GM12878 (cell line): ENCODE measurements around the gene IQGAP2. TPM values are rescaled to one million over a fixed set of nuclear protein-coding genes. Genes with fewer than 3 reads are reported as not detected.

Source experiments
- ESRRA ChIP-seq: IDR thresholded peaks from 2 replicates; pipeline ENCODE4 v1.6.1; 2012; ENCODE audit warnings: mild to moderate bottlenecking, low read length, improper control_type of control experiment
- EZH2 ChIP-seq: IDR thresholded peaks from 2 replicates; pipeline ENCODE4 v1.6.1; 2012; ENCODE audit warnings: low read depth, mild to moderate bottlenecking, control low read depth, inconsistent platforms, low read length, borderline replicate concordance; ENCODE audit not compliant: control insufficient read depth
- HDAC6 ChIP-seq: fragments of 200-600 bp; sonication (generic); IDR thresholded peaks from one replicate; pipeline ENCODE4 v1.8.0; 2017; ENCODE audit warnings: antibody characterized with exemption; ENCODE audit not compliant: unreplicated experiment
- IKZF2 ChIP-seq, 2 experiments: fragments of 450-650 bp; IDR thresholded peaks; 2 replicates each; pipeline ENCODE4 v1.6.1; 2017; ENCODE audit warnings: mild to moderate bottlenecking in 2 of 2, moderate library complexity in 2 of 2
- KLF5 ChIP-seq: fragments of 450-650 bp; IDR thresholded peaks from 2 replicates; pipeline ENCODE4 v1.6.1; 2014; ENCODE audit warnings: mild to moderate bottlenecking; ENCODE audit not compliant: partially characterized antibody
- MEF2A ChIP-seq: IDR thresholded peaks from 2 replicates; pipeline ENCODE4 v1.6.1; 2011; ENCODE audit warnings: low read depth, mild to moderate bottlenecking, low read length, moderate library complexity; ENCODE audit not compliant: insufficient read depth
- MYB ChIP-seq: fragments of 150-350 bp; IDR thresholded peaks from 2 replicates; pipeline ENCODE4 v1.6.1; 2014; ENCODE audit warnings: mild to moderate bottlenecking, low read depth, low read length, borderline replicate concordance
- PAX5 ChIP-seq: IDR thresholded peaks from 2 replicates; pipeline ENCODE4 v1.6.1; 2011; ENCODE audit warnings: low read depth, low read length, borderline replicate concordance
- PAX8 ChIP-seq: fragments of 450-650 bp; IDR thresholded peaks from 2 replicates; pipeline ENCODE4 v1.6.1; 2017; ENCODE audit warnings: mild to moderate bottlenecking, moderate library complexity
- POLR2A ChIP-seq: IDR thresholded peaks from 2 replicates; pipeline ENCODE4 v1.6.1; 2011; ENCODE audit warnings: low read depth, mild to moderate bottlenecking, low read length
- RB1 ChIP-seq: fragments of 450-650 bp; formaldehyde crosslinking; IDR thresholded peaks from 2 replicates; pipeline ENCODE4 v1.6.1; 2017; ENCODE audit warnings: mild to moderate bottlenecking, borderline replicate concordance
- RUNX3 ChIP-seq: IDR thresholded peaks from 2 replicates; pipeline ENCODE4 v1.6.1; 2012; ENCODE audit warnings: low read length, inconsistent platforms
- SMAD1 ChIP-seq: fragments of 450-650 bp; IDR thresholded peaks from 2 replicates; pipeline ENCODE4 v1.6.1; 2018; ENCODE audit warnings: mild to moderate bottlenecking, low read depth; ENCODE audit not compliant: partially characterized antibody
- polyA plus RNA-seq, 11 experiments: library from polyadenylated mRNA; depleted of rRNA in 4 of 11; unstranded in 6 of 11; stranded (reverse) in 5 of 11; fragments of >200 nt; fragmentation: Nextera tagmentation in 4 of 11; fragmentation: Illumina TruSeq in 1 of 11; extraction: Ambion mirVana in 4 of 11; extraction: Trizol in 1 of 11; gene quantifications; 1 replicate in 1 of 11; 2 replicates in 10 of 11; pipeline versions ENCODE4 v1.2.1 to v1.2.3, GENCODE V29; 2011 to 2016; ENCODE audit warnings: inconsistent platforms in 2 of 11, missing spikeins in 2 of 11, low read depth in 1 of 11
- total RNA-seq, 4 experiments: library from RNA; depleted of rRNA in 3 of 4; stranded (reverse); fragments of >200 nt in 3 of 4; fragmentation: Illumina TruSeq in 1 of 4; extraction: Trizol in 1 of 4; gene quantifications; 2 replicates each; pipeline versions ENCODE4 v1.2.1 to v1.2.3, GENCODE V29; 2013 to 2021
- TF ChIP-seq, protein P1 (sequence below): IDR thresholded peaks from 2 replicates; pipeline ENCODE4 v1.6.1; 2011; ENCODE audit warnings: borderline replicate concordance, low read depth, mild to moderate bottlenecking, moderate library complexity, low read length; ENCODE audit not compliant: insufficient read depth, poor library complexity, severe bottlenecking
- TF ChIP-seq, protein P2 (sequence below): fragments of 150-350 bp; IDR thresholded peaks from 2 replicates; pipeline ENCODE4 v1.6.1; 2014; ENCODE audit warnings: mild to moderate bottlenecking, low read depth, low read length
- TF ChIP-seq, protein P3 (sequence below): fragments of 450-650 bp; IDR thresholded peaks from 2 replicates; pipeline ENCODE4 v1.6.1; 2017; ENCODE audit warnings: mild to moderate bottlenecking
- TF ChIP-seq, protein P4 (sequence below): IDR thresholded peaks from 2 replicates; pipeline ENCODE4 v1.6.1; 2011; ENCODE audit warnings: mild to moderate bottlenecking, low read depth, low read length, moderate library complexity; ENCODE audit not compliant: insufficient replicate concordance
- TF ChIP-seq, protein P5 (sequence below): fragments of 450-650 bp; IDR thresholded peaks from 2 replicates; pipeline ENCODE4 v1.6.1; 2017; ENCODE audit warnings: low read depth, mild to moderate bottlenecking, moderate library complexity
- TF ChIP-seq, protein P6 (sequence below): fragments of 450-650 bp; IDR thresholded peaks from 2 replicates; pipeline ENCODE4 v1.6.1; 2016; ENCODE audit warnings: mild to moderate bottlenecking

Gene IQGAP2
- total and polyA plus RNA-seq, 10 of the 15 experiments (the other 5 are each of a cell fraction or from before 2014, with no cell fraction given) = 14.5 to 41.4 (median 21.8) TPM

DNA sequence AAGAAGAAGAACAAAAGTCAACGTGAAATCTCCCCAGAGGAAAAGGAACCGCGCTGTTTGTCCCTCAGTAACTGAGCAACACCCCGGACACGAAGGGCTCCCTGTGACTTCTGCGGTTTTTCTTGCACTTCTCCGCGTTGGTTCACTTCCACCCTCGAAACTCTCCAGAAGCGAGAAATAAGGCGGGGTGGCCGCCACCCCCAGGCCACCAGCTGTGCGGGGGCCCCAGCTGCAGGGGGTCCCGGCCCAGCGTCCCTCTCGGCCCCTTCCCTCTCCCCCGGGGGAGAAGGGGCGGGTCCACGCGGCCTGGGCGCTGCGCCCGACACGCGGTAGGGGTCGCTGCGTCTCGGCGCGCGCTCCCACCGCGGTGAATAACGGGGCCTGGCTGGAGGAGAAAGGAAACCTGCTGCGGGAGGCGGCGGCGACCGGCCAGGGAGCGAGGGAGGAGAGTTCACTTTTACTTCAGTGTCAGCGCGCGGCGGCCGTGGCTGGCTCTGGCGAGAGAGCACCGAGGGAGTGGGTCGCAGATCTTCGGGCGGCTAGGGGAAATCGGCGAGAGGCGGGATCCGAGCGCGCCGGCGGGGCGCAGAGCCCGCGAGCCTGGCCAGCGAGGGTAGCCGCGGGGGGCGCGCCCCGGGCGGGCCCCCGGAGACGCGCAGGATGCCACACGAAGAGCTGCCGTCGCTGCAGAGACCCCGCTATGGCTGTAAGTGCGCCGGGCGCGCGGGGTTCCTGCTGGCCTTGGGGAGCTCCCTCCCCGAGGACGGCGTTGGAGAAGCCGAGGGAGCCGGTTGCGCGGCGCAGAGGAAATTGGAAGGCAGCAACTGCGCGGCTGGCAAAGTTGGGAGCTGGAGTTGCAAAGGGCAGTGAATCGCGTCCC, at the start of gene IQGAP2 (continued):
- TF ChIP-seq, protein P1, sequence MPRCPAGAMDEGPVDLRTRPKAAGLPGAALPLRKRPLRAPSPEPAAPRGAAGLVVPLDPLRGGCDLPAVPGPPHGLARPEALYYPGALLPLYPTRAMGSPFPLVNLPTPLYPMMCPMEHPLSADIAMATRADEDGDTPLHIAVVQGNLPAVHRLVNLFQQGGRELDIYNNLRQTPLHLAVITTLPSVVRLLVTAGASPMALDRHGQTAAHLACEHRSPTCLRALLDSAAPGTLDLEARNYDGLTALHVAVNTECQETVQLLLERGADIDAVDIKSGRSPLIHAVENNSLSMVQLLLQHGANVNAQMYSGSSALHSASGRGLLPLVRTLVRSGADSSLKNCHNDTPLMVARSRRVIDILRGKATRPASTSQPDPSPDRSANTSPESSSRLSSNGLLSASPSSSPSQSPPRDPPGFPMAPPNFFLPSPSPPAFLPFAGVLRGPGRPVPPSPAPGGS = peak; percentile 8
- TF ChIP-seq, protein P2, sequence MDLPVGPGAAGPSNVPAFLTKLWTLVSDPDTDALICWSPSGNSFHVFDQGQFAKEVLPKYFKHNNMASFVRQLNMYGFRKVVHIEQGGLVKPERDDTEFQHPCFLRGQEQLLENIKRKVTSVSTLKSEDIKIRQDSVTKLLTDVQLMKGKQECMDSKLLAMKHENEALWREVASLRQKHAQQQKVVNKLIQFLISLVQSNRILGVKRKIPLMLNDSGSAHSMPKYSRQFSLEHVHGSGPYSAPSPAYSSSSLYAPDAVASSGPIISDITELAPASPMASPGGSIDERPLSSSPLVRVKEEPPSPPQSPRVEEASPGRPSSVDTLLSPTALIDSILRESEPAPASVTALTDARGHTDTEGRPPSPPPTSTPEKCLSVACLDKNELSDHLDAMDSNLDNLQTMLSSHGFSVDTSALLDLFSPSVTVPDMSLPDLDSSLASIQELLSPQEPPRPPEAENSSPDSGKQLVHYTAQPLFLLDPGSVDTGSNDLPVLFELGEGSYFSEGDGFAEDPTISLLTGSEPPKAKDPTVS = no peak
- TF ChIP-seq ESRRA (no peak), PAX5 (peak; percentile 54; the same call in 1 of the 2 replicates), MEF2A (no peak), KLF5 (peak; percentile 86), POLR2A (peak; percentile 78), PAX8 (no peak), IKZF2 (IDR thresholded peaks at IDR 0.05) (peak; percentile 84 to 86), HDAC6 (peak; percentile 94), MYB (no peak), SMAD1 (no peak), RUNX3 (peak; percentile 90), RB1 (peak; percentile 97), EZH2 (no peak)
- TF ChIP-seq, protein P3, sequence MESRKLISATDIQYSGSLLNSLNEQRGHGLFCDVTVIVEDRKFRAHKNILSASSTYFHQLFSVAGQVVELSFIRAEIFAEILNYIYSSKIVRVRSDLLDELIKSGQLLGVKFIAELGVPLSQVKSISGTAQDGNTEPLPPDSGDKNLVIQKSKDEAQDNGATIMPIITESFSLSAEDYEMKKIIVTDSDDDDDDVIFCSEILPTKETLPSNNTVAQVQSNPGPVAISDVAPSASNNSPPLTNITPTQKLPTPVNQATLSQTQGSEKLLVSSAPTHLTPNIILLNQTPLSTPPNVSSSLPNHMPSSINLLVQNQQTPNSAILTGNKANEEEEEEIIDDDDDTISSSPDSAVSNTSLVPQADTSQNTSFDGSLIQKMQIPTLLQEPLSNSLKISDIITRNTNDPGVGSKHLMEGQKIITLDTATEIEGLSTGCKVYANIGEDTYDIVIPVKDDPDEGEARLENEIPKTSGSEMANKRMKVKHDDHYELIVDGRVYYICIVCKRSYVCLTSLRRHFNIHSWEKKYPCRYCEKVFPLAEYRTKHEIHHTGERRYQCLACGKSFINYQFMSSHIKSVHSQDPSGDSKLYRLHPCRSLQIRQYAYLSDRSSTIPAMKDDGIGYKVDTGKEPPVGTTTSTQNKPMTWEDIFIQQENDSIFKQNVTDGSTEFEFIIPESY = no peak
- TF ChIP-seq, protein P4, sequence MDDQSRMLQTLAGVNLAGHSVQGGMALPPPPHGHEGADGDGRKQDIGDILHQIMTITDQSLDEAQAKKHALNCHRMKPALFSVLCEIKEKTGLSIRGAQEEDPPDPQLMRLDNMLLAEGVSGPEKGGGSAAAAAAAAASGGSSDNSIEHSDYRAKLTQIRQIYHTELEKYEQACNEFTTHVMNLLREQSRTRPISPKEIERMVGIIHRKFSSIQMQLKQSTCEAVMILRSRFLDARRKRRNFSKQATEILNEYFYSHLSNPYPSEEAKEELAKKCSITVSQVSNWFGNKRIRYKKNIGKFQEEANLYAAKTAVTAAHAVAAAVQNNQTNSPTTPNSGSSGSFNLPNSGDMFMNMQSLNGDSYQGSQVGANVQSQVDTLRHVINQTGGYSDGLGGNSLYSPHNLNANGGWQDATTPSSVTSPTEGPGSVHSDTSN = no peak
- TF ChIP-seq, protein P5, sequence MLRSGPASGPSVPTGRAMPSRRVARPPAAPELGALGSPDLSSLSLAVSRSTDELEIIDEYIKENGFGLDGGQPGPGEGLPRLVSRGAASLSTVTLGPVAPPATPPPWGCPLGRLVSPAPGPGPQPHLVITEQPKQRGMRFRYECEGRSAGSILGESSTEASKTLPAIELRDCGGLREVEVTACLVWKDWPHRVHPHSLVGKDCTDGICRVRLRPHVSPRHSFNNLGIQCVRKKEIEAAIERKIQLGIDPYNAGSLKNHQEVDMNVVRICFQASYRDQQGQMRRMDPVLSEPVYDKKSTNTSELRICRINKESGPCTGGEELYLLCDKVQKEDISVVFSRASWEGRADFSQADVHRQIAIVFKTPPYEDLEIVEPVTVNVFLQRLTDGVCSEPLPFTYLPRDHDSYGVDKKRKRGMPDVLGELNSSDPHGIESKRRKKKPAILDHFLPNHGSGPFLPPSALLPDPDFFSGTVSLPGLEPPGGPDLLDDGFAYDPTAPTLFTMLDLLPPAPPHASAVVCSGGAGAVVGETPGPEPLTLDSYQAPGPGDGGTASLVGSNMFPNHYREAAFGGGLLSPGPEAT = peak; percentile 89; the same call in 1 of the 2 replicates
- TF ChIP-seq, protein P6, sequence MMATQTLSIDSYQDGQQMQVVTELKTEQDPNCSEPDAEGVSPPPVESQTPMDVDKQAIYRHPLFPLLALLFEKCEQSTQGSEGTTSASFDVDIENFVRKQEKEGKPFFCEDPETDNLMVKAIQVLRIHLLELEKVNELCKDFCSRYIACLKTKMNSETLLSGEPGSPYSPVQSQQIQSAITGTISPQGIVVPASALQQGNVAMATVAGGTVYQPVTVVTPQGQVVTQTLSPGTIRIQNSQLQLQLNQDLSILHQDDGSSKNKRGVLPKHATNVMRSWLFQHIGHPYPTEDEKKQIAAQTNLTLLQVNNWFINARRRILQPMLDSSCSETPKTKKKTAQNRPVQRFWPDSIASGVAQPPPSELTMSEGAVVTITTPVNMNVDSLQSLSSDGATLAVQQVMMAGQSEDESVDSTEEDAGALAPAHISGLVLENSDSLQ = peak; percentile 55; the same call in 1 of the 2 replicates
